Mucosa of descending colon (tissue), 3 donors: ENCODE data around the gene POLQ. TPM values are rescaled to one million over a fixed set of nuclear protein-coding genes. Genes with fewer than 3 reads are reported as not detected.

Experiments used
- ATAC-seq: fragments of 200-7000 bp; cut with Tn5 transposase; one replicate; pipeline ENCODE4 v1.9.1; 2020; ENCODE audit warnings: mild to moderate bottlenecking, moderate library complexity
- DNase-seq, 3 donors: peaks; one replicate each; pipeline ENCODE4 v3.0.0-alpha.2; 2020
- H3K36me3 ChIP-seq: fragments of 200-600 bp; one replicate; pipeline ENCODE4 v1.8.0; 2021; ENCODE audit warnings: low read depth, mild to moderate bottlenecking
- H3K4me1 ChIP-seq: fragments of 200-600 bp; one replicate; pipeline ENCODE4 v1.8.0; 2021; ENCODE audit warnings: low read depth, mild to moderate bottlenecking
- H3K4me3 ChIP-seq: fragments of 200-600 bp; one replicate; pipeline ENCODE4 v1.8.0; 2021; ENCODE audit warnings: mild to moderate bottlenecking
- H3K9me3 ChIP-seq: fragments of 200-600 bp; one replicate; pipeline ENCODE4 v1.8.0; 2021; ENCODE audit warnings: mild to moderate bottlenecking
- intact Hi-C, 2 donors: fragments of 100-400 bp; cut with DNase I in 1 of 2; cut with micrococcal nuclease in 1 of 2; formaldehyde crosslinking; loops; one replicate each; pipeline versions ENCODE4 v1.11.0 to v1.11.1; 2022; cut with DNase I, micrococcal nuclease
- total RNA-seq, 3 donors: library from RNA; stranded (reverse); fragmentation: NEBNext Ultra II Directional in 2 of 3; extraction: Animal tissue kit (Norgen Biotek cat#: 25700) in 2 of 3; gene quantifications; one replicate each; pipeline versions ENCODE4 v1.2.1 to v1.2.4, GENCODE V29; 2021 to 2023
- TF ChIP-seq, protein P1 (sequence below): fragments of 200-600 bp; IDR thresholded peaks from one replicate; pipeline ENCODE4 v1.8.0; 2022; ENCODE audit warnings: antibody characterized with exemption, mild to moderate bottlenecking
- donor health status: DM: no; HTN: no; CAD: no; lungs with moderate emphysema.
- donor health status: DM: no; HTN: no; CAD: no.
- donor health status: DM: no; HTN: yes; CAD: no.

POLQ gene
- total RNA-seq, 3 donors from 2014 or later = 1.9 to 4.8 (median 3.2) TPM

- TF ChIP-seq, protein P1, sequence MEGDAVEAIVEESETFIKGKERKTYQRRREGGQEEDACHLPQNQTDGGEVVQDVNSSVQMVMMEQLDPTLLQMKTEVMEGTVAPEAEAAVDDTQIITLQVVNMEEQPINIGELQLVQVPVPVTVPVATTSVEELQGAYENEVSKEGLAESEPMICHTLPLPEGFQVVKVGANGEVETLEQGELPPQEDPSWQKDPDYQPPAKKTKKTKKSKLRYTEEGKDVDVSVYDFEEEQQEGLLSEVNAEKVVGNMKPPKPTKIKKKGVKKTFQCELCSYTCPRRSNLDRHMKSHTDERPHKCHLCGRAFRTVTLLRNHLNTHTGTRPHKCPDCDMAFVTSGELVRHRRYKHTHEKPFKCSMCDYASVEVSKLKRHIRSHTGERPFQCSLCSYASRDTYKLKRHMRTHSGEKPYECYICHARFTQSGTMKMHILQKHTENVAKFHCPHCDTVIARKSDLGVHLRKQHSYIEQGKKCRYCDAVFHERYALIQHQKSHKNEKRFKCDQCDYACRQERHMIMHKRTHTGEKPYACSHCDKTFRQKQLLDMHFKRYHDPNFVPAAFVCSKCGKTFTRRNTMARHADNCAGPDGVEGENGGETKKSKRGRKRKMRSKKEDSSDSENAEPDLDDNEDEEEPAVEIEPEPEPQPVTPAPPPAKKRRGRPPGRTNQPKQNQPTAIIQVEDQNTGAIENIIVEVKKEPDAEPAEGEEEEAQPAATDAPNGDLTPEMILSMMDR = no peak
- no peak for ATAC-seq
- Histone ChIP-seq H3K4me1 (no peaks in the 10 kb centered on the region), H3K36me3 (no peaks in the 10 kb centered on the region), H3K4me3 (no peak overlapping the region), H3K9me3 (no peaks in the 10 kb centered on the region)
- intact Hi-C loops = no loop called here
- DNase-seq = no peak
These were observed 55.6 kb downstream of the POLQ start for GRCh38 chr3:121490161-121490560.

DNA sequence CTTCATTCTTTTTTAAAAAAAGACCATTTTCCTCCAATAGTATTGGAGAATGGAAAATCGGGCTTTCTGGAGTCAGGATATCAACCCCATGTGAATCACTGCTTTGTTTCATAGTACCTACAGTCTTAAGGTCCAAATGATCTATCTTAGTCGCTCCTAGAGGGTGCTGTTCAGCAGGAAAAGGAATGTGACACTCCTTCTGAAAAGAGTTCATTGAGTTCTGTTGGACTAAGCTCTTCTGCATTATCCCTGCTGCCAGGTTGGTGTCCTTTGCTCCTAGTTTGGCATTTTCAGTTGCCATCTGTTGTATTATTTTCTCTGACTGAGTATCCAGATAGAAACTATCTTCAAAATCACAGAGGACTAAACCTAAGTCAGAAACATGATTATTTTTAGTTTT is 57.2 kb downstream of the POLQ start:
- Histone ChIP-seq H3K4me1 (no peaks in the 10 kb centered on the region), H3K9me3 (no peaks in the 10 kb centered on the region), H3K4me3 (no peak overlapping the region), H3K36me3 (no peaks in the 10 kb centered on the region)
- no peak for DNase-seq
- intact Hi-C loops = no loop called here
- TF ChIP-seq, protein P1 = no peak
- peak; percentile 41 for ATAC-seq

DNA sequence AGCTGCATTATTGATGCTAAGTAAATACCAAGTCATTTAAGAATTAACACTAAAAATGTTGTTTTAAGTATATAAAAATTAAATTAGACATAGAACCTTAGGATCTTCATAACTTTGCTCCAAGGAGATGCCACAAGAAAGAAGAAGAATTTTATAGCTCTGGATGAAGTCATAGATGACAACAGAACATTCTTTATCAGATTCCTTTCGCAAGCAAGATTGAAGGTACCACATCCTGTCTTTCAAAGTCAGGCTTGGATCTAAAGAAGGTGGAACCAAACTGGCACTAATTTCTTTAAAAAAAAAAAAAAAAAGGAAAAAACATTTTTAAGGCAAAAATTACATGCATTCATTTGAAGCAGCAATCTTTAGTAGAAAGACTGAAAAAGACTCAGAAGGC is 62.5 kb downstream of the POLQ start:
- Histone ChIP-seq H3K4me1 (no peaks in the 10 kb centered on the region), H3K9me3 (no peaks in the 10 kb centered on the region), H3K36me3 (no peaks in the 10 kb centered on the region), H3K4me3 (no peak overlapping the region)
- intact Hi-C loops = no loop called here
- DNase-seq (no peak), ATAC-seq (no peak)
- TF ChIP-seq, protein P1 = no peak

- ATAC-seq = no peak
These were observed 63.1 kb downstream of the POLQ start for GRCh38 chr3:121482660-121483059.

DNA sequence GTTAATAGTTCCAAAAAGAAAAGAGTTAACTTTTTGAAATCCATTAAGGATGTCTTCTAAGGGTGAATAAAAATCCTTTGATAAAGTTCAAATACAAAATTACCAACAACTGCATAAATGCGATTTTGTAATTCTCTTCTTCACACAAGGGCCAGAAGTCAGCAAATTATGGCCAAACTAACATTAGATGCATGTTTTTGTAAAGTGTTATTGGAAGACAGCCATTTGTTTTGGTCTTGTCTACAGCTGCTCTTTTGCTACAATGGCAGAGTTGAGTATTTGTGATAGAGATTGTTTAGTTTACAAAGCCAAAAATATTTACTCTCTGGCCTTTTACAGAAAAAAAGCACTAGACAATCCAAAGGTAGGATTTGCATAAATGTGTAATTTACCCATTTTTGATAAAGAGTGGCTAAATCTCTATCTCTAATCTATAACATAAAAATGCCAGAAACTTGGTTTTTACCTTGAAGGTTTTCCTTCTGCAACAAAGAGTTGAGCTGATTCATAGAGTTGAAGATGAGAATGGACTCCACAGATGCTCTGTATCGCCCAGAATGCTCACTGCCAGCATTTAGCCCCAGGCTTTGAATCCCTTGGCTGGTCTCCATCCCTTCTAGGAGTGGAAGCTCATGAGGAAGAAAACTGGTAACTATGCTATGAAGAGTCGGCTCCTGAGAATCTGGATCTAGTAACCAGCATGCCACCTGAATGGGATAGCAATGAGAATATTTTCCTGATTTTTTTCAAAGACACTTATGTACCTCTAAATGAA is 64.5 kb downstream of the POLQ start:
- no peak for ATAC-seq
- TF ChIP-seq, protein P1 = no peak
- no peak for DNase-seq
- H3K9me3 ChIP-seq = no peaks in the 10 kb centered on the region
- no peaks in the 10 kb centered on the region for H3K4me1 ChIP-seq
- intact Hi-C loops = no loop called here
- H3K4me3 ChIP-seq = no peak overlapping the region
- no peaks in the 10 kb centered on the region for H3K36me3 ChIP-seq

More at GRCh38 chr3:121482660-121483059, 63.1 kb downstream of the POLQ start:
- TF ChIP-seq, protein P1 = no peak
- Histone ChIP-seq H3K4me1 (no peaks in the 10 kb centered on the region), H3K4me3 (no peak overlapping the region), H3K36me3 (no peaks in the 10 kb centered on the region), H3K9me3 (no peaks in the 10 kb centered on the region)
- intact Hi-C loops = no loop called here
- no peak for DNase-seq
